Cardiac fibroblast (primary cell): ENCODE data around the gene PGAM2.

ENCODE experiments used
- DNase-seq, 2 donors: peaks; one replicate each; pipeline versions ENCODE4 v3.0.0 to v3.0.0-alpha.2; 2010; ENCODE audit warnings: low read depth in 2 of 2
- H3K4me3 ChIP-seq, 2 donors: replicated peaks in 1 of 2; 1 replicate in 1 of 2; 2 replicates in 1 of 2; pipeline ENCODE4 v1.5.1; 2011; ENCODE audit warnings: low read depth in 2 of 2, low read length in 2 of 2, mild to moderate bottlenecking in 2 of 2, moderate library complexity in 1 of 2
- CTCF ChIP-seq: IDR thresholded peaks from one replicate; pipeline ENCODE4 v1.5.1; 2011; ENCODE audit warnings: low read depth, mild to moderate bottlenecking, low read length, inconsistent platforms

The PGAM2 gene

GRCh38 chr7:44110719-44111635 lies 45.6 kb upstream of the PGAM2 start:
- no peak overlapping the region for H3K4me3 ChIP-seq
- TF ChIP-seq CTCF, result no peak
- DNase-seq, result no peak

- H3K4me3 ChIP-seq, result no peak overlapping the region
- no peak for DNase-seq
- TF ChIP-seq CTCF, result no peak
Observed at GRCh38 chr7:44109991-44110390, 44.6 kb upstream of the PGAM2 start.

- no peak overlapping the region for H3K4me3 ChIP-seq
- peak; percentile 3 for TF ChIP-seq CTCF
- no peak for DNase-seq
Observed at GRCh38 chr7:44108768-44109750, 43.7 kb upstream of the PGAM2 start.

GRCh38 chr7:44107961-44108767 lies 42.8 kb upstream of the PGAM2 start:
- no peak overlapping the region for H3K4me3 ChIP-seq
- no peak for DNase-seq
- no peak for TF ChIP-seq CTCF

GRCh38 chr7:44107116-44107960 lies 42.0 kb upstream of the PGAM2 start:
- H3K4me3 ChIP-seq, result no peak overlapping the region
- TF ChIP-seq CTCF, result no peak
- no peak for DNase-seq
